AG08395 (cell line): ENCODE results near the gene STRIP1.
"Not testable (repeated sequence)": the region's sequence is repeated elsewhere in the genome, so short reads cannot be mapped to it uniquely, and the experiment has no call there.

ENCODE experiments used
- DNase-seq: peaks from one replicate; pipeline ENCODE4 v3.0.0; 2012; ENCODE audit warnings: mixed read lengths, low spot score

The STRIP1 gene

DNA sequence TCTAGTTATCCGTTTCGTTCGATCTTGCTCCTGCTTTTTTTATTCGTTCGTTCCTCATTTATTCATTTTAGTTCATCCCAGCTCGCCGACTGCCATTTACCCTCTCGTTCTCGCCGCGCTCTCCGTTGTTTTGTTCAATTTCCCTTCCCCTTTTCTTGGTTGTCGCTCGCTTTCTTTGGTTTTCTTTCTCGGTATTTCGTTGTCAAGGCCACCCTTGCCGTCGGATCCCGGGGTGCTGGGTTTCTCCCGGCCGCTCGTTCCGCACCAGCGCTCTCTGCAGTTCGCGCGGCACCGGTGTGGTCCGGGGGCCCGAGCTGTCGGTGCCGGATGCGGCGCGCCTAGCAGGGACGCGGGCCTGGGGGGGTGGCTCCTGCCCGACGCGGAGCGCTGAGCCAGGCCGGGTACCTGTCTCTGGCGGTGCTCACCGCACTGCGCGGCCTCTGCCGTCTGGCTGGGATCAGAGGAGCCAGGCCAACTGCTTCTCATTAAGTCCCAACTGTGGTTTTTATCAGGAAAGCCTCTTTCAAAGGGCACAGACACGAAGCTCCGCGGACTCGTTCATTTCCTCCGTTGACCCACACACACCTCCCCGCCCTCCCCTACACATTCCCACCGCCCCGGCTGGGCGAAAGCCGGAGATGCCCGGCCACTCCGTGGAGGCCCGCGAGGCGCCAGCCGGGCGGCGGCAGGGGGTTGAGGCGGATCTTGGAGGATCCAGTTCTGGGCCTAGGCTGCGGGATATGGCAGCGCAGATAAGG, 34.4 kb downstream of the STRIP1 start:
- no peak for DNase-seq

DNA sequence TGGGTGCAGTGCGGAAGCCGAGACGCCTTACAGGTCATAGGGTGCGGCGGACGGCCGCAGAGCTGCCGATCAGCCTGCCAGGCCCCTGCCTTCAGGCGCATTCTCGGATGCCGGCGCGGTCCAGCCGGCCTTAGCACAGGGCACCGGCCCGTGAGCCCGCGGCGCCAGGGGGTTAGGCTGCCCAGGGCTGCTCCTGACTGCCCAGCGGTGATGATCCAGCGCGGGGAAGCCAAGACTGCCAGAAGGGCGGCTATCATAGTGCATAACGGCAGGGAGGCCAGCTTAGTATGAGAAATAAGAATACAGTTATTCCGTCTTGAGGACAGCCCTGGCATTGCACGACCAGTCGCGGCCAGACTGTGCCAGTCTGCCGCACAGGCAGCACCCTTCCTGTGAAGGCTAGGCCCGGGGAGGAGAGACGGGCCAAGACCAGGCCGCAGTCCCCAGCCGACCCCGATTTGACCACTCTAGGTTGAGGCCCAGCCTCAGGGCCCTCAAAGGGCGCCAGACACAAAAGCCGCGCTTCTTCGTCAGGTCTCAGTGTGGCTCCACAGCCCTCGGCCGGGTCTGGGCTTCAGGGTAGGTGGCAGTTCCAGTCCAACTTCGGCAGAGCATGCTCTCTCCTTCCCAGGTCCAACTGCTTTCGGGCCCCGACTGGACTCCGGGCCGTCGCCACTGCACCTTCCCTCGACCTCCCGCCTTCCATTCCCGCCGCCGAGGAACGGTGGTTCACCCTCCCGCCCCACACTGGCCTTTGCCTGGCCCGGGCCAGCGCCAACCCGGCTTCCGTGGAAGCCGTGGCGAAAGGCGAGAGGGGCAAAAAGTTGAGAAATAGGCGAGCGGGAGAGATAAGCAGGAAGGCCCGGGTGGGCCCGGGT, 35.2 kb downstream of the STRIP1 start:
- no peak for DNase-seq

DNA sequence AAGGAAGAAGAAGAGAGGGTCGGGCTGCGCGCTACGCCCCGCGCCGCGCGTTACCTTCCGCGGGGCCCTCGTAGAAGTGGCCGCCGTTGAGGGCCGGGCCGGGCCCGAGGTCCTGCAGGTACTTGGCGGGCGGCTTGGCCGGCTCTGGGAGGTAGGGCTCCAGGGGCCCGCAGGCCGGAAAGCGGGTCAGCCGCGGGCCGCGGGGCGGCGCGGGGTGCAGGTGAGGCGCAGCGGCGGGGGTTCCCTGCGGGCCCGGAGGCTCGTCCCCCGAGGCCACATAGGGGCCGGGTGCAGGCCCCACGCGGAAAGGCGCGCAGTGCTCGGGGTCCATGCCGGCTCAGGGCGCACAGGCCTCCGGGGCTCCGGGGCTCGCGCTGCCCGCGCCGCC, 35.9 kb downstream of the STRIP1 start:
- no peak for DNase-seq

DNA sequence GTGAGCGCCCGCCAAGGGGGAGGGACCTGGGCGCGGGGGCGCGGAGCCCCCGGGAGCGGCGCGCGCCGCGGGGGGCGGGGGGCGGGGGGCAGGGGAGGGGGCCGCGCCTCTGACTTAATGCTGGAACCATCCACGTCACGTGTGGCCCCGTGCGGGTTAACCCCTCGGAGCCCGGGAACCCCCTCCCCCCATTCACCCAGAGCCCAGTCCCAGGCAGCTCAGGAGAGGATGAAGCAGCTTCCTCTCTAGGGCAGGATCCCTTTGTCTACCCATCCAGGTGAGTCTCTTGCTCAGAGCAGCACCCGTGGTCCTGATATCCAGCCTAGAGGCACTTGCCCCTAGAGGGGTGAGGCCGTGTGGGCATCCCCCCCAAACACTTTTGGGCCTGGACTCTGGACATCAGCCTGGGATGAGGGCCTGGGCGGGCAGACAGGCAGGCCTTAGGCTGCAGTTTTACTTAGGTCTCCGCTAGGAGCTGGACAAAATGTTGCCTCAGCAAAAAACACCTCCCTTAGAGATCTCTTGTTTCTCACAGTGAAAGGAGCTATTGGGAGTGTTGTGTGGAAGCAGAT, 36.3 kb downstream of the STRIP1 start, which contains the start of gene ALX3:
ALX3 (minus strand) TSS at position 2 of the 572 bp plus-strand sequence. CDS start 60 bp downstream, outside the sequence.
- DNase-seq, result no peak

DNA sequence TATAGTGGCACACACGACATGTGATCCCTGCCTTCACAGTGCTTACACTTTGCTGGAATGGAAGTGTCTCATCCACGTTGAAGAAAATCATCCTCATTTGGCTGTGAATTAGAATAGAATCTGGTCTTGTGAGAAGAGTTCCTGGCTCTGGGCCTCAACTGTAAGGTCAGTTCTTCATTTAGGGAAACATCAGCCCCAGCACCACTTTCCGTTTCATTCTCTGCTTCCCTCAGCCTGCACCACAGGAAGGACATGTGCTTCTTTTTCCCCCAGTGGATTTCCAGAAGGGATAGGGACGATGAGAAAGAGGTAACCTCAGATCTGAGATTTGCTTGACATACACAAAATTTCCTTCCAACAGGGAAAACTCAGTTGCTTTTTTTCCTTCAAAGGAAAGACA, 39.7 kb downstream of the STRIP1 start:
- DNase-seq, result no peak

DNA sequence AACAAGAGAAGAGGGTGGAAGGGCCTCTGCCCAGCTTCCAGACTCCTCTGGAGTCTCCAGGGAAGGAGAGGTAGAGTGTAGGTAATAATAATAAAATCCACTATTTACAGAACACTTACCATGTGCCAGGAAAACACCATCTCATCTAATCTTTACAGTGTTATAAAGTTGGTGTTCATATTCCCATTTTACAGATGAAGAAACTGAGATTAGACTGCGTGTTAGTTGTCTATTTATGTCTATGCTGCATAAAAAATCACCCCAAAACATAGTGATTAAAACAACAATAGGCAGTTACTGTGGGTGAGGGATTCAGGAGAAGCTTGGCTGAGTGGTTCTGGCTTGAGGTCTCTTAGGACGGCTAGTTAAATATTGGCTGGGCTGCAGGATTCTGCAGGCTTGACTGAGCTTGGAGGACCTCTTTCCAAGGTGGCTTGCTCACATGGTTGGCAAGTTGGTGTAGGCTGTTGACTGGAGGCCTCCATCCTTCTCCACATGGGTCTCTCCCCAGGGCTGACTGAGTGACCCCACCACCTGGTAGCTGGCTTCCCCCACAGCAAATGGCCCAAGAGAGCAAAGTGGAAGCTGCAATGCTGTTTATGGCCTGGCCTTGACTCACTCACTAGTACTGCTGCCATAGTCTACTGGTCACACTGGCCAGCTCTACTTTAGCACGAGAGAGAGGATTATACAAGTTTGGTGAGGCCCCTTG, 42.5 kb downstream of the STRIP1 start:
- no peak for DNase-seq

DNA sequence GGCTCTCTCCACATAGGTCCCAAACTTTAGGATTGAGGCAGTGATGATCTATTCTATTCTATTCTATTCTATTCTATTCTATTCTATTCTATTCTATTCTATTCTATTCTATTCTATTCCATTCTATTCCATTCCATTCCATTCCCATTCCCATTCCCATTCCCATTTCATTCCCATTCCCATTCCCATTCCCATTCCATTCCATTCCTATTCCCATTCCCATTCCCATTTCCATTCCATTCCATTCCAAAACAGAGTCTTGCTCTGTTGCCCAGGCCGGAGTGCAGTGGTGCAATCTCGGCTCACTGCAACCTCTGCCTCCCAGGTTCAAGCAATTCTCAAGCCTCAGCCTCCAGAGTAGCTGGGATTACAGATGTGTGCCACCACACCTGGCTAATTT, 45.6 kb downstream of the STRIP1 start:
- DNase-seq, result not testable (repeated sequence)

DNA sequence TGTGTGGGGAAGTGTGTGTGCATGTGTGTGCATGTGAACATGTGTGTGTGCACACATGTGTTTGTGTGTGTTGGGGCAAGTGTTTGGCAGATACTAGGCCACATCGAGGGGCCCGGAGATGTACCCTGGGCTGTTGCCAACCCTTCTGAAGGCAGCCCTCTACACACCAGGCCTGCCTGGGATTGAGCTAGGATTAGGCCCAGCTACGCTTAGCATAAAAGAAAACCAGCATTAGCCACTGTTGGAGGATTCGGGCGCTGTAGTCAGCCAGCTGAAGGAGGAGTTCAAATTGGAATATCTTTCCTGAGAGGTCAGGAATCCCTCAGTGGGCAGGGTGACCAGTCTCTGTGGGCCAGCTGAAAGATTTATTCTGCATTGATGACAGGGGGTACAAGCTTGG, 46.6 kb downstream of the STRIP1 start:
- no peak for DNase-seq

DNA sequence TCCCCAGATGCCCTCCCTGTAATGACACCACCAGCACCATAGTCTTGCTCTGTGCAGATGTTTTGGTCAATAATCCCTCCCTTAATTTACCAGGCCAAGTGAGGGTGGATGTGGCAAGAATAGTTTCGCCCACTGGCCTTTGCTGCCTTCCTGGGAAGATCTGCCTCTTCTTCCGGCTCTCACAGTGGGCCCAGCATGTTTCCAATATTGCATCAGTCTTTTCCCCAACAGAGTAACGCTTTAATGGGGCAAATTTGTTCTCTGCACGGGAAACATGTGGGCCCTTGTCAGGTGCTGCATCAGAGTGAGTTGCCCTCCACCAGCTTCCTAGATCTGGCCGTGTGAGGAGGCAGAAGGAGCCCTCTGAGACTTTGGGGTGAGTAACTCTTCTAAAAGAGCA, 48.1 kb downstream of the STRIP1 start:
- no peak for DNase-seq

DNA sequence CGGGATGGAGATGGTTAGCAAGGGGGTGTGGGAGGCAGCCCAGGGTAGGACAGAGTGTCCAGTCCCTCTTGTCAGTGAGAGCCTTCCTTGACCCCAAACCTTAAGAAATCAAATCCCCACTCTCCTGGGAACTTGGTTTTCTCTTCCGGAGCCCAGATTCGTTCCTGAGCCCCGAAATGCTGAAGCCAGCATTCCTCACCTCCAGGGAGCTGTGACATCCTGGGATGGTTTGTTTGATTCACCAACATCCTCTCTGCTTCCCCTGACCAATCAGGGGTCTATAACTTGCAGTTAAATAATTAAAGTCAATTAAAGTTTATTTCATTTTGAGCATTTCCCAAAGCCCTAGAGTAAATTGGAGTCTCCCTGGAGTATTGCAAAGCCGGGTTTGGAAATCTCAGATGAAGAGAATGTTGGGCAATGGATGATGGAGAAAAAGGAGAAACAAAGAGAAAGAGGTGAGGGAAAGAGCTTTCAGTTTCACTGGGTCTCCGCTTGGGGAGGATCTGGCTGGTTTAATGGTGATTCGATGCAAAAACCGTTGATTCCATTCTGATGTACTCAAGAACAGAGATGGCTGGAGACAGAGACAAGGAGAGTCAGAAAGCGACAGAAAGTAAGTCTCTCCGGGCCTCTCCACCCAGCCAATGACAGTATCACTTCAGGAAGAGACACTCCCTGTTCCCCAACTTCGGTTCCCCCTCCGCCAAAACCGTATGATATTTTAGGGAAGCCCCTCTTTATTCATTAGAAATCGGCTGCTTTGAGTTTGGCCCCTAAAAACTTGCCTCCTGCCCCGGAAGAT, 48.8 kb downstream of the STRIP1 start:
- no peak for DNase-seq

DNA sequence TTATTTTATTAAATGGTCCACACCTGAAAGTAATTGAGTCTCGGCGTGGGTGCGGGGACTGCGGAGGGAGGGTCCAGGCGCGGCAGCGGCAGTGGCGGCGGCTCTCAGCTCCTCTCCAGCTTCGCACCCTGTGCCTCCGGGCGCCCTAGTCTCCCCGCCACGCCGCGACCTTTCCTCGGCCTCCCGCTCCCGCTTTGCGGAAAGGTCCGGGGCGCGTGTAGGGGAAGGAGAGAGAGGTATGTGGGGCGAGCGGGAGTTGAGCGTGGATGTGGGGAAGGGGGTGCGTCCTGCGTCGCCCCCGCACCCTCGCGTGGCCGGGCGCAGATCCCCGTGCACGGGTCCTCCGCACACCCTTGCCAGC, 49.4 kb downstream of the STRIP1 start:
- no peak for DNase-seq

DNA sequence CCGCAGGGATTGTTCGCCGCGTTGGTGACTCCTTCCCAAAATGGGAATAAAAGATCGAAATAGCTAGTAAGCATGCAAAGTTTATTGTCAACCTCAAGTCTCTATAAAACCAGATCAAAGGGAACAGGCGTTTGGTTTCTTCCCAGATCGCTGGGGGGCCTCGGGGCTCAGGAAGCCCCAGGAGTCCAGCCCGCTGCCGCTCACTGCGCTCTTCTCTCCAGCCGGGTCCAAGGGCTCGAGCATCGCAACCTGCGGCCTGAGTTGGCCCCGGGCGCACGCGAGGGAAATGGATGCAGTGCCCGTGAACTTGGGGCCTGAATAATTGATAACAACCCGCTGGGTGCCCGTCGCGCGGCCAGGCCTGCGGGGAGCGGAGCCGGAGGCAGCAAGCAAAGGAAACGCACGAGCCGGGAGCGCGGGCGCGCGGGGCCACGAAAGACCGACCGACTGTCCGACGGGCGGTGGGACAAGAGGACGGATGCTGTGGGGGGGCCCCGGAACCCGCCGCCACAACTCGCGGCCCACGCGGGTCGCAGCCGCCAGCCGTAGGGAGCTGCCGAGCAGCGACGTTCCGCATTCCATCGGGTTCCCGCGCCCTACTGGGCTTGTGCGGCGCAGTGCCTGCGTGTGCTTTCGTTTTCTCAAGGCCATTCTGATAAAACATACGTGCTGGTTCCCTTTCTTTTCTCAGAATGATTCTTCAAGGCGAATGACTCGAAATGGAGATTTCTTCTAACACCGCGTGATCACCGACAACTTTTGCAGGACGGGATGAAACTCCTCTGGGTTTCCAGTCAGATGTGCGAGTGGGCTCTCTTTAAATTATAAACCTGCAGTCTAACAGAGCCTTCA, 50.0 kb downstream of the STRIP1 start:
- DNase-seq, result peak; percentile 63

DNA sequence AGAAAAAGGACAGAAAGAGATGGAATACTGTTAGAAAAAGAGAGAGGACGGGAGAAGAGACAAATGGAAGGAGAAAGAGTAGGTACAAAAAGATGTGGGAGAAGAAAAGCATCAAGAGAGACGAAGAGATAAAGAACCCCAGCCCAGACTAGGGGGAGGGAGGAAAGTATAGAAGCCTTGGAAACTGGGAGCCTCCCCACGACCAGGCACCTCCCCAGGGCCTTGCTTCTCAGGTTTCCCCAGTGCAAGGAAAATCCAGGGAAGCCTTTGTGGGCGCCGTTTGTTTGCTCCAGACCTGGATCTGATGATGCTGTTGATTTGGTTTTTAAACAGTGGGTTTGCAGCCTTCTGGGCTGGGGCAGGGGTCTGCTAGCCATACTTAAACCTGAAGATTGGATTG, 51.2 kb downstream of the STRIP1 start:
- DNase-seq, result no peak

DNA sequence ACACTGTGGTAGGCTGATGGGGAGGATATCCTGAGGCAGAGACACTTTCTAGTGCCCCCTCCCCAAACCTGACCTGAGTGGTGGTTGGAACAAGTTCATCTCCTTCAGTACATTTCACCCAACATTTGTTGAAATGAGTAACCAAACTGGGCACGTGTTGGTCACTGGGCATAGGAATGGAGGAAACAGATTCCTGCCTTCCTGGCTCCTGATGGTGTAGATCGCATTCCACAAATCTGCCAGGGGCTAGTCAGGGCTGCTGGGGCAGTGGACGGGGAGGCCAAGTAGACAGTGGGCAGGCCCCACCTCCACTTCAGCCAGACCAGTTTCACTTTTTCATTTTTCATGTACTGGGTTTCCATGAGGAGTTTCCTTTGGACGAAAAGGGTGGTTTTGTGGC, 52.5 kb downstream of the STRIP1 start:
- DNase-seq, result no peak

DNA sequence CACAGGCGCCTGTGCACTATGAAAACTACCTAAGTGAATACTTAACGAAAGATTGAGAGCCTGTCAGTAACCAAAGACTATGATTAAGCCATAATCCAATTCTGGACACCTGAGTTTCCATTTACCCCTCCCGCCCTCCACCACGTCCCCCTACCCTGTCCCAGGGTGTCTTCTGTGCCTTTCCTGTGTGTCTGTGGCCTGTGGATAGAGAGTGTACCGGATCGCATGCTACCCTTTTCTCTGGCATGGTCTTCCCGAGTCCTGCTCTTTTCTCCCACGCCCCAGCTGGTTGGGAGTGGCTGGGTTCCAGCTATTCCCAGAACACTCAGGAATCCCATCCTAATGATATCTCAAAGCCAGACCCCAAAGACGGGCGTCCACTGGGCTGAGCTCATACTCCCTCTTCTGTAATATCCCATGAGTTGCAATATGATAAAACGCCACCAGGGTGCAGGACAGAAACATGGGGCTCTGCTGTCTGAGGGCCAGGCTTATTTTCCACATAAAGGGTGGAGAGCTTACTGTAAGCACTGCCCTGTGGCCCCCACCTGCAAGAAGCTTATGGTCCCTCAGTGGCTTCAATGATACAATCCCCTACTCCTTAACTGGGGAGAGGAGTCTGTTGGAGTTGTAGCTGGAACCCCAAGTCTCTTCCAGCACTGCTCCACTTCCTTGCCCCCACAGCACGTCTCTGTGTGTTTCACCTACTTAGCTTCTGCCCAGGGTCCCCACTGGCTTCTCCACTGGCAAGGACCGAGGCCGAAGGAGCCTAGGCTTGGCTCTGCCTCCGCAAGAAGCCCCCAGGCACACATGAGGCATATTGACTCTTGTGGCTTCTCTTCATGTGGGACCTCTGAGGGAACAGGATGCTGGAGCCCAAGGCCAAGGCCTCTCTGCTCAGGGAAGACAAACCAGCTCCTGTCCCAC, 53.7 kb downstream of the STRIP1 start:
- DNase-seq, result peak; percentile 84

DNA sequence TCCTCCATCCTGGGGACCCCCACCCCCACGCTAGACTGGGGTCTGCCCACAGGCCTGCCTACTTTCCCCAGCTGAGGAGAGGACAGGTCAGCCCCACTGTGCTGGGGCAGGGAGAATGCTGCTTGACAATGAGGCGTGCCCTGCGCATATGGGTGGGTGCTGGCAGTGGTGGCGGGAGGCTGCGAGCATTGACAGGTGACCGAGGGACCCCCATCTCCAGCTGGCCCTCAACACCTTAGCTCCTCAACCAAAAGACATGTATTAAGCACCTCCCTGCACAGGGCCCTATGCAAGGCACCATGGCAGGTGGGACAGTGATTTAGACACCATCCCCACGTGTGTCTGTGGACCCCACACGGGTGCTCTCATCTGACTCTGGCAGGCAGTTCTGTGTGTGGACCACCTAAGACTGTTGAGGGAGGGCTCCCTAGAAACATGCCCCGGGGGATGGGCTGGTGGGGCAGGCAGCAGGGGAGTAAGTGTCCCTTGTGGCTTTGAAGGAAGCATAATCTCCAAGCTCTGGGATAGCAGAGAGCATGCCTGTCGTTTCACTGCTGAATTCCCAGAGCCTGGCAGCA, 54.4 kb downstream of the STRIP1 start:
- no peak for DNase-seq

DNA sequence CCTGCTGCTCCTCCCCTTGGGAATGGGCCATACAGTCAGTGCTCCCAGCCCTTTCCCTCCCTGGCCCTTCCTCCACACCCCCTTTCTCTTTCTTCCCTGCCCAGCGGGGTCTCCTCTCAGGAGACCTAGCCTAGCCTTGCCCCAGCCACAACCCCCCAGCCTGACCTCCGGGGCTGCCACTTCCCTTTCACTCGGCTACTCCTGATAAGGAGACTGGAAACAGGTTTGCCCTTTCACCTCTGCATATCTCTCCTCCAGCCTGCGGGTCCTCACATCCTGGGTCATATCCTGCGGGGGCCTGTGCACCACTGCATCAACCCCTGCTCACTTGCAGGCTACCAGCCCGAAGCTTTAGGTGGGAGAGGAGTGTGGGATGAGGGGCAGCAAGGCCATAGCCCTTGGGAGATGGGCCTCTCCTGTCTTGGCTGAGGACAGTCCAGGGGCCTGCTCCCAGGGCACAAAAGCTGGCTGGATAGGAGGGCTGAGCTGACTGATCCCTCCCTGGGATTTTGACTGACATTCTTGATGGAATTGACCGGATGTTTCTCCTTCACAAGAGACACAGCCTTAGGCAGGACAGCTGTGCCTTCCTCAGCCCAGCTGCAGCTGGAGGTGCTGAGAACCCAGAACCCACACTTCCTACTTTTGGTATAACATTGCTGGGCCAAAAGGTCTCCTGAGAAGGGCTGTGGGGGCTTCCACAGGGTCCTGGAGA, 55.3 kb downstream of the STRIP1 start:
- no peak for DNase-seq

DNA sequence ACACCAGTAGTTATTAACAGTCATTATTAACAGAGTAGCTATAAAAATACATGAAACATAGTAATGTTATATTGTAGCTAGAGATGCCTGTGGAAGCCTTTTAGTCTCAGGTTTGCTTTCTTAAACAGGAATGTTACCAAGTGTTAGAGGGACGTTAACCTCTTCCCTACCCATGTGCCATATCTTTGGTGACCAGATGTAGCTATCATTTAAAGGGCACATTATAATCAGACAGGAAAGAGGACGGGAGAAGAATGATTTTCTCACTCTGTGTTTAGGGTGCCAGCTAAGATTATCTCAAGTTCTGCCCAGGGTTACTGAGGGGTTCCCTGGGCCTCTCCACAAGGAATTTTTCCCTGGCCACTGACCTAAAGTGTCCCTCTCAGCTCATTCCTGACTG, 57.0 kb downstream of the STRIP1 start:
- no peak for DNase-seq
